NCI-H146 treated with DMSO at 0.1 percent for 48 hours (cell line): ENCODE measurements around the gene NKD1.

Source experiments
- DNase-seq: peaks from one replicate; lab custom pipeline; 2025; ENCODE audit not compliant: unreplicated experiment; lab: John Stamatoyannopoulos, UW

Gene NKD1

DNA sequence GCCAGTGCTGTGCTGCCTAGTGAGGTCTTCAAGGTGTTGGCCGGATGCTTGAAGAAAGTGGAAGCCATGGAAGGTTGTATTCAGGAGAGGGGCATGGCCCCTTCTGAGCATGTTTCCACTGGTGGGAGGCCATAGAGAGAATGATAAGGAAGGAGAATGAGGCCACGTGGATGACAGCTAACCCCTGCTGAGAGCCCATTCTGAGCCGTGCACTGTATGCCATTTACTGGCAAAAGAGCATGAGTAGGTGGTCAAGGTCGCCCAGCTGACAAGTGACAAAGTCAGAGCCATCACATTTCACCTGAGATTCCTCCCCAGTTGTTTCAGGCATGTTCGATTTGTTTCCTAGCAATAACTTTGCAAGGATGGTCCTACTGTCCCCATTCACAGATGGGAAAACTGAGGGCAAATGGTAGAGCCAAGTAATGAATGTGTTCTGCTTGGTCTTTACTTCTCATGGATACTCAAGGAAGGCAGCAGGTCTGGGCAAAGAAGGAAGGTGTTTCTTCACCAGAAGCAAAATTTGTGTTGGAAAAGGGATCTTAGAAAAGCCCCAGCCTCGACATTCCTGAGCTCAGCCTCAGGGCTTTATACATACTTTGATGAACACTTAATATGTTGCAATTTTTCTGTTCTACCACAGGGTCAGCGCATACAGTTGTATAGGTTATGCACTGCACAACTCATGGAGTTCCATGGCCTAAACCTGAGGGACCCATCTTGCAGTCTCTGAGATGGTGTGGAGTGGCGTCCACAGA lies 10.5 kb upstream of the NKD1 start:
- DNase-seq = no peak

DNA sequence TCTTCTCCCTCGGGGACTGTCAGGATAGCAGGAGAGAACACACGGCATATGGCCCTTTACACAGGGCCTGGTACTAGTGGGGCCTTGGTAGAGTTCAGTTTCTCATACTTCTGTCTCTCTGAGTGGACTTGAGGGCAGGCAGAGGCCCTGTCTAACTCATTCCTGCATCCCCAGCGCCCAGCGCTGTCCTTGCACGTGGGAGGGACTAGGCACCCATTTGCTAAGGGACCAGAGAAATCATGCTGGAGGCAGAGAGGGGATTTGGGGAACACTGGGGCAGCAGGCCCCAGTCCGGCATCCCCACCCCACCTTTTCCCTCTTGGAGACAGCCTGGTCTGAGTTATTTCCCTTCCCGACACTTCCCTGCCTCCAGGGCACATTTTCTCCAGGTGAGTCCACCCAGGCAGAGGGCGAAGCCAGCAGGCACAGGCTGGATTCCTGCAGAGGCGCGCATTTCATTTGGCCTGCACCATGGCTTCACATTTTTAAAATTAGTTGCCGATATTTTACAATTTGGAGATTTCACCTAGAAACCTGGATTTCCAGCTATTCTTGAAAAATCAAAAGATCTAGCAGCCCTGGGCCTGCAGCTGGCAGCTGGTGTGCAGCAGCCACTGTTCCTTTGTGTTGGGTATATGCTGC lies 9.7 kb upstream of the NKD1 start:
- no peak for DNase-seq

DNA sequence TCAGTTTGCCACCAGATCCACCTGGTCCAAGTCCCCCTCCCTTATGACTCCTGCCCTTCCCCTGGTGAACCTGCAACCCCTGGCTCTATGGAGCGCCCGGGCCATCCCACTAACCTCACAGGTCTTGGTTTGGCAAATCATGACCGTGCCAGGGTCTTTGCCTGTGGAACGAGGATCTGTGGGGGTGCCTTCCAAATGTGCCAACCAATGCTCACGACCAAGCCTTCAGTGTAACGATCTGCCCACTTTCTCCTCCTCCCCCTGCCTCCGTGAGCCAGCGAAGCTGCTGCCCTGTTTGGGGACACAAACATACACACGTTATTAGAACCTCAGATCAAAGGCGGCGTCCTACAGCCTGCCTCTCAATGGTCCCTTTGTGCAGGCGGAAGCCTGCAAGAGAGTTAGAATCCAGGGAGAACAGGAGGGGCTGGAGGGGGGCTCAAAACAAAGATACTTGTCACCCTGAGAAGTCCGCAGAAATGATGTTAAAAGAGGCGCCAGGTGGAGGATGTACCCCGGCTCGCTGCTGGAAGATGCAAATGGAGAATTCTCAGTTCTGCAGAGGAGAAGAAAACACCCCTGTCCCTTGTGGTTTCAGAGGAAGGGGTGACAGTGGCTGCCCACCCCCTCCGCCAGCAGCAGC lies 9.0 kb upstream of the NKD1 start:
- no peak for DNase-seq

DNA sequence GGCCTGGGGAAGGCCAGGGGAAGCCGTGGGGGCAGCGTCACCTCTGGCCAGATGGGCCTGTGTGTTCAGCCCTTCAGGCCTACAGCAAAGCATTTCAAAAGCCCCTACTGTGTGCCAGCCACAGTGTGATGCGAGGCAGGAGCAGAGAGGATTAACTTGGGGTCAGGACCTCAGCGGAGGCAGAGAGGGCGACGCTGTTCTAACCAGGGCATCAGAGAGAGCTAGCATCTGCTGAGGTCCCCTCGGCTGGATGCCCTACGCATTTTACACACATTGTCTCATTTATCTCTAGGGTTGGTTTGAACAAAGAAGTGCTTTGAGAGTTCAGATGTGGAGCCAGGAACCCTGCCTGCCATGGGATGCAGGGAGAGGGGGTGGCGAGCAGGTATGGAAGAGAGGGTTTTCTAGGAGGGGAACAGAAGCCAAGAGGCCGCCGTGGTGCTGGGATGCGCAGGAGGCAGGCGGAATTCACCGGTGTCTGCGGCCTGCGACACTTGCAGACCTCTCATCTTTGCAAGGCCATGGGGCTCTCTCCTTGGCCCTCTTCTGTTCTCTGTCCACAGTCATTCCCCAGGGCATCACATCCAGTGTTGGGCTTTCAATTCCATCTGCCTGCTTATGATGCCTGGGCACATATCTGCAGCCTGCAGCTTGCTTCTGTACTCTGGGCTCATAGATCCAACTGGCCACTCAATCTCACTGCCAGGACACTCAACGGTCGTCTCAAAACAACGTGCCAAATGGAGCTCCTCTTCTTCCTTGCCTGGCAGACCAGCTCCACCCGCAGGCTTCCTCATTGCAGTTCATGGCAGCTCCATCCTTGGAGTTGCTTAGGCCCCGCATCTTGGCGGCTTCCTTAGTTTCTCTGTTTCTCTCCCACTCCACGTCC lies 8.1 kb upstream of the NKD1 start:
- no peak for DNase-seq

DNA sequence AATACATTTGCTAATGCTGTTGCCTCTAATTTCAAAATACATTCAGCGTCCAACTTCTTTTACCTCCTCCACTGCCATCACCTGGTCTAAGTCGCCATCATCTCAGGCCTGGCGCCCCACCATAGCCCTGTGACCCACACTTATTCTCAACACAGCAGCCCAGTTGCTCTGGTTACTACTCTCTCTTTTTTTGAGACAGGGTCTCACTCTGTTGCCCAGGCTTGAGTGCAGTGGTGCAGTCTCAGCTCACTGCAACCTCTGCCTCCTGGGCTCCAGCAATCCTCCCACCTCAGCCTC lies 7.5 kb upstream of the NKD1 start:
- DNase-seq = no peak

DNA sequence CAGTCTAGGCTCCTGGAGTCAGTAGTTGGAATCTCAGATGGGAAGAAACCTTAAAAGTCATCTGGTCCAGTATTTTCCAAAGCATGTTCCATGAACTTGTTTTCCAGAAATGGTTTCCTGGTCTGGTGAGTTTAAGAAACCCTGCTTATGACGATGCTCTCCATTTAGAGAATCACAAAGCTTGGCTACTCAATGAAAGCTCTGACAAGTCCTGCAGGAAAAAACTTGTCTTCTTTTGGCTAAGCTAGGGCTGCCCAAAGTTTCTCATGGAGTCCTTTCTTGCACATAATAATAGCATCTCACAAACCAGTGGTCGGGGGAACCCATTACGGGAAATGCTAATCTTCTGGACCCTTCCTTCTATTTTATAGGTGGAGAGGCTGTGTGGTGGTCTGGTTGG lies 5.5 kb upstream of the NKD1 start:
- DNase-seq = no peak

DNA sequence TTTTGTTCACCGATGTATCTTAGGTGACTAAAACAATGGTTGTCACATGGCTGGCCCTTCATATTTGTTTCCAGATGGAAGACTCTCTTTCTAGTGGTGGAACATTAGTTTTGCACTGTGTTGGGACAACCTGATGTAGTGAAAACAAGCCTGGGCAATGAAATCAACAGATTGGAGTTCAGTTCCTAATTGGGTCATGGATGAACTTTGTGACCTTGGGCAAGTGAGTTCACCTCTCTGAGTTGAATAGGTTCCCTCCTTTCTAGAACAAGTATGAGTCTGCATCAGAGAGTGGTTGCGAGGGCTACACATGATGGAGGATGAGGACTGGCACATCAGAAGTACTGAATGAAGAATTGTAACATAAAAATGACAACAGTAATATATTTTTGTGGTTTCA lies 2.1 kb upstream of the NKD1 start:
- DNase-seq = no peak

DNA sequence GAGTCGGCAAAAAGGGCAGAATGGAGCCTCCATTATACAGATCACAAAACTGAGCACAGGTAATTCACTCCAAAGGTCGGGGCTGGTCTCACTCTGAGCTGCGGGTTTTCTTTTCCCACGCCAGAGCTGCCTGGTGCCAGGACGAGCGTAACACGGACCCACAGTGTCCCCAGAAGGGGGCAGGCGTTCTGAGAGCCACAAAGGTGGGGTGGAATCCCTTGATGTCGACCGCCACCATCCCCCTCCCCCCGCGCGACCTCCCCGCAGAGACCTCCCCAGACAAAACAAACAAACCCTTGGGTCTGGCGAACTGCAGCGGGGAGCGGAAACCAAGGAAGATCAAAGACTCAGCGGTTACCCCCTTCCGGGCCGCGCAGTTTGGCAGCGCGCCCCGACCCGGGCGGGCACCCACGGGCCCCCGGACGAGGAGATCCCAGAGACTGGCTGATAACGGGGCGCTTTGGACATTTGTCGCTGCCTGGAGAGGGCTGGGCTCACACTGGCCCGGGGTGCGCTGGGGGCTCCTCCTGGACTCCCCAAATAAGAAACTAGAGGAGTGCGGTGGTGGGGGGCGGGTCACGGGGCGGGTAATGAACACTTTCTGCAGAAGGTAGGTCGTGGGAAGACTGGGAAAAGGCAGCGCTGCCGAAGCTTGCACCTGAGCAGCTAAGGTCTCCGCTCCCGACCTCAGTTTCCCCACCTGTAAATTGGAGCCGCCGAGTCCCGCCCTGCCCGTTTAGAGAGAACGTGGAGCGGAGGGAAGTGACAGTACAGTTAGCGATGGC lies 664 bp upstream of the NKD1 start:
- no peak for DNase-seq

DNA sequence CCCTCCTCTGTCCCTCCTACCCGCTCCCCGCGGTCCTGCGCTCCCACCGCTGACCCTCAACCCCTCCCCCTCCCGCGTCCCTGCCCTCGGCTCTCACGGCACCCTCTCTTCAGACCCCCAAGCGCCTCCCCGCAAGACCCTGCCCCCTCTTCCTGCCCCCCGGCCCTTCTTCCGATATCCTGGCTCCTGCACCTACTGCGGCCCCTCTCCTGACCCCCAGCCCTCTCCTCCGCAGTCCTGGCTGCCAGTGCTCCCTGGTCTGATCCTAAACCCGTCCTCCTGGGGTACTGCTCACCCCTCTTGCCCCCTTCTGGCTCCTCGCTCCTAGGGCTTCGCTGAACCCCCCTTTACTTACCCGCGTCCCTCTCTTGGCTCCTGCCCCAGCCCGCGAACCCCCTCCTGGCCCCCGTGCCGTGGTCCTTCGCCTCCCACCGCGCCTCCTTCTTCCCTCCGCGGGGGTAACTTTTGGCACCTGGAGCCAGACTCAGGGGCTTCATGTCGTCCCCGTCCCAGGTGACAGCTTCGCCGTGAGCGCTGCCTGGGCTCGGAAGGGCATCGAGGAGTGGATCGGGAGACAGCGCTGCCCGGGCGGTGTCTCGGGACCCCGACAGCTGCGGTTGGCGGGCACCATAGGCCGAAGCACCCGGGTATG lies 839 bp downstream of the NKD1 start:
- no peak for DNase-seq

DNA sequence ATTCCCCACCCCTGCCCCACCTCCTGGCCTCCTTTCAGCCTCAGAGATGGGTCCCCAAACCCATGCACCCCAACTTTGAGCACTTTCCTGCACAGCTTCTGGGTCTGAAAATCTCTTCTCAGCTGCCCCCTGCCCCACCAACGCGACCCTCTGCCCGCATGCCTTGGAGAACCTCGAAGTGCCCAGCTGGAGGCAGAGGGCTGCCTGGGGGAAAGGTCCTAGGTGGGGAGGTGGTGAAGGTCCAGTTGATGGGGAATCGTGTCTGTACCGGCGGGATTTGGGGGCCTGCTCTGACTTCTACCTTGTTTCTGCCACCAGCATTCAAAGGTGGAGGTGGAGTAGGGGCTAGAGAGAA lies 1.3 kb downstream of the NKD1 start:
- no peak for DNase-seq

DNA sequence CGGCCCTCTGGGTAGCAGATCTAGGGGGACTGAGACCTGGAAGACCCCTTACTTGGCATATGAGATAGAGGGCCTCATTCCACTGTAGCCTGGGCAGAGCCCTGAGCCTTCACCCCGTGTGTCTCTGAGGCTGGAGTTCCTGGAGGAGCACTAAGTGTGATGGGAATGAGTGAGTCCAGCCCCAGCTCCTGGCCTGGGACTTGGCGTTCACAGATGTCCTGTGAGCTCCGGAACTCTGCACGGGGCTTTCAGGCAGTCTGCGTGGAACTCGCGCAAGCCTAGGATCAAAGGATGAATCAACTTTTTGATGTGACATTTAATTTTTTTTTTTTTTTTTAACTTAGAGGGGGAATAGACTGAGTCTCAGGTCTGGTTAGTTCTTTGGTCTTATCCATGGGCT lies 1.8 kb downstream of the NKD1 start:
- no peak for DNase-seq

DNA sequence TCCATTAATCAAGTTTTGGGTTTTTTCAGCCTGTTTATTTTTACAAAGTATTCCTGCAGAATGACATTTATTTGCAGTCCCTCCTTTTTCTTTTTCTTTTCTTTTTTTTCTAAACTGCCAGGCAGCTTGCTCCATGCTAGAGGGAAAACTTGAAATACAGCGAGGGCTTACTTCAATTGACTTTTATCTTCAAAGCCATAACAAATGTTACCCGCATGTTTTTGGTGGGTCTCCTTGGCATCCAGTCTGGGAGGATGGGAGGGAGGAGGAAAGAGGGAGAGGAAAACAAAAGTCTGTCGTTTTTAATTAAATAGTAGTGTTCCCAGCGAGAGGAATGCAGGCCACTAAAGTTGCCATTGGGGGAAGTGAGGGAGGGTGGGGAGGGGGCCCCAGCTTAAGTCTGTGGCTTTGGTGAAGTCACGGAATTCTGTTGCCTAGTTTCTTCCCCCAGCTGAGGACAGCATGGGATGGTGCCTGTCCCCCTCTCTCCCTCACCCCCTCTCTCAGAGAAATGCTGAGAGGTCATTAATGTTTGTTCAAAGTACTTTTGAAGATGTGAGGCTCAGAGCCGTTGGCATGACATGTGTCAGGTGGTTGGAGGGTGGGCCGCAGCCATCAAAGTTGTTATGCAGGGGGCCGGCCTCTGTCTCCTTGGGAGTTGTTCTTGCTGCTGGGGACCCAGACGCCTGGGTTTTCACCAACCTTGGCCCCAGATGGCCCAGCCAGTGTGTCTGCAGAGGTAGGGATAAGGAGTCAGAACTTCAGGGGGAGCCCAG lies 2.9 kb downstream of the NKD1 start:
- no peak for DNase-seq

DNA sequence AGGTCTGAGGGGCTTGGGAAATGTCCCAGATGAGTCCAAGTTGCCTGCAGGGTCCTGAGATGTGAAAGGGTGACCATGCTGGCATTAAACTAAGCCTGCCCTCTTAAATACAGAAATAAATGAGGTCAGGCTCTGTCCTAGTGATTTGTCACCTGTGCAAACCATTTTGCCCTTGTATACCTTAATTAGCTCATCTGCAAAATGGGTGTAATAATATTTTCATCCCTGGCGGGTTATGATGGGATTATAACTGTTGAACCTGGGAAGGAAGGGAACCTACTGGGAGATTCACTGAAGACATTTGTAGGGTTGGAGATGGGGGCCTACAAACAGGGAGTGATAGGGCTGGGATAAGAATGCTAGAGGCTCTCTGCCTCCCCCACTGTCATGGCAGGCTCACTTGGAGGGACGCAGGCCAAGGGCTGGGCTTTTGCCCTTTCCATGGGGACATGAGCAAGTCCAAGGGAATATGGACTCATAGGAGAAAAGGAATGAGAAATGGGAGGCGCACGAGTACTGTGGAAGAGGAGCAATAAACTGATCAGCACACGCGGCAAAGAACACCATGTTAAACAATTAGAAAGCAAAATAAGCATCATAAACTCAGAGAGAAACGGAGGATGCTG lies 4.4 kb downstream of the NKD1 start:
- no peak for DNase-seq

DNA sequence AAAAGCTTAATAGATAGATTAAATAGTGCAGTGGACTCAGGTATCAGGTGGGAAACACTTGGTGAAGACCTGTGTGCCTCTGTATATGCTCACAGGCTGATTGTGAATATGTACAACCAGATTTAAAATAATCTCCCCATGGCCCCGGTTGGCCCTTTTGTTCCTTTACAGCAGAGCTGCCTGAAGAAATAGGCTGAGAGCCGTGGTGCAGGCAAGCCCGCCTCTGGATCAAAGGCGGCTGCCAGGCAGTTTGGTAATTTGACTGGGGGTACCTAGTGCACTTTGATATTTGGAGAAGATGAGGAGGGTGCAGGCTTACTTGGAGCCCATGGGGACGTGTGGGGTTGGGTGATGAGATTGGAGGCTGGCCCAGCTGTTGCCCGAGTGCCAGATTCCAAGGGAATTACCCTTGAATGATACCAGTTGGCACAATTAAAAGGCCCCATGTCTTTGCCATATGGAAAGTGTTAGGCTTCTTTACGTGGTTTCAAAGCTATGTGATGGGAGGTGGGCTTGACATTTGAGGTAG lies 5.0 kb downstream of the NKD1 start:
- DNase-seq = no peak

DNA sequence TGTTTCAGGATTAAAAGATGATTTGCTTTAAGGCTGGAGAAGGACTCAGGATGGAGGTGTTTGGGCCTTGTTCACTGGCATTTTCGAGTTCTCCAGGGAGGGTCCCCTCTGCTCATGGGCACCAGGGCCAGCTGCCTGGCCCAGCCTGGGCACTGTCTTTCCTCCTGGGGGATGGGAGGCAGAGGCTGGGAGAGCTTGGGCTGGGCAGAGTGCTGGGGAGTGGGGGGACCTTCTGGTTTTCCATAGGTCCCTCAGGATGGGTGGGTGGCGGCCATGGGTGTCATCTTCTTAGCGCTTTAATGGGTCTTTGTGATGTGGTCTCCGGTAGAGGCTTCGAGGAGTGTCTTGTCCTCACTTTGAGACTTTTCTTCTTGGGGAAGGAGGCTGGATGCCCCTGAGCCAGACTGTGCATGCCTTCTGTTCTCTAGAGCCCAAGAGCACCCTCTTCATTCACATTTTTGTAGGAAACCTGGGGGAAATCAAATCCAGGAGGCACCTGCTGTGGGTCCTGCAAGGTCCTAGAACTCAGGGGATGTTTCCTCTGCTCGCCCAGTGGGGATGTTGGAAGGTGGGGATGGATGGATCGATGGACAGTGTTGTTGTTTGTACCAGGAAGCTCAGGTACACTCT lies 5.7 kb downstream of the NKD1 start:
- DNase-seq = no peak

DNA sequence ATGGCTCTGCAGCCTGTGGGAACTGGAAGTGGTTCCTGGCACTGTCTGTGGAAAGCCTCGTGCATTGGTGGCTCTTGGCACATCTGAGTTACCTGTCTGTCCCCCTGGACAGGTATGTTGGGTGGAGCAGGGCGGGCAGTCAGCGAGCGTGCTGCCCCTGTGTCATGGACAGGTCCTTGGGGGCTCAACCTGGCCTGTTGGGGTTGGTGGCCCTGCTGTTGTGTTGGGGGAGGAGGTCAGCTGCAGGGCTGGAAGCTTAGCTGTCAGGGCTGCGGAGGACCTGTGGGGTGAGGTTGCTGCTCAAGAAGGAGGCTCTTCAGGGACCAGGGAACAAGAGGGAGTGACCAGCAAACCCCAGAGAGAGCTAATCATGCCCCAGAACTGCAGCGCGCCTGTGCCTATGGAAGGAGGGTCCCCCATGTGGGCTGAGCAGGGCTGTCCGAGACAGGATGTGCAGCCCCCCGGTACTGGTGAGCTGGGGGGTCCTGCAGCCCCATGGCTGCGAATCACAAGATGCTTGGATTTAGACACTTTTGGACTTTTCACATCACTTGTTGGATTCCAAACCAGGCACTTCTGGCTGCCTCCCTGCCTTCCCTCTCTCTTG lies 7.2 kb downstream of the NKD1 start:
- DNase-seq = no peak

DNA sequence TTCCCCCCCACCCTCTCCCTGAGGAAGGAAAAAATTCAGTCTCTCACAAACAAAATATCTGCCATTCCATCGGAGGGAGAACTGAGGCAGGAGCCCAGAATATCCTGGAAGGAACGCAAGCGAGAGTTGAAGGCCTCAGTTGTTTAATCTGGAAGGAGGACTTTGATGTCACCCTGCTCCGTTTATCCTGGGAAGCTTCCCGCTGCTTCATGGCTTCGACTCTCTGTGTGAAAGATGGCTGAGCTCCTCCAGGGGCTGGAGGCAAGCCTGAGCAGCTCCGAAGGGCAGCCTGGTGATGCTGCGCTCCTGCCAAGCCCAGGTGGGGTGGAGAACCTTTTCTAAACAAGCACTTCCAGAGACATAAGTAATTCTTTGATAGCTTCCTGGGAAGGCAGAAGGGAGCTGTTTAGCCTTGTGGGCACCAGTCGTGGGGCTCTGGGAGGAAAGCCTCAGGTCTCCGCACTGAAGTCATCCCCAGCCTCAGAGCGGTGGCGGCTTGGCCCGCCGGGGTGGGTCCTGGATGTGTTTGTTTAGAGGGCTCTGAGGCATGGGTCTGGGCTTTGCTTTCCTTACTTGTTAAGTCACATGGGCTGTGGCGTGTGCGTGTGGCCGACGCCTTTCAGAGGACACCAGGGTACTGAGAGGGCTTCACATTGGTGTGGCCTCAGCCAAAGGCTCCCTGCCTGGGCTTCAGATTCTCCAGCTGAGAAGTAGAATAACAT lies 7.9 kb downstream of the NKD1 start:
- DNase-seq = no peak

DNA sequence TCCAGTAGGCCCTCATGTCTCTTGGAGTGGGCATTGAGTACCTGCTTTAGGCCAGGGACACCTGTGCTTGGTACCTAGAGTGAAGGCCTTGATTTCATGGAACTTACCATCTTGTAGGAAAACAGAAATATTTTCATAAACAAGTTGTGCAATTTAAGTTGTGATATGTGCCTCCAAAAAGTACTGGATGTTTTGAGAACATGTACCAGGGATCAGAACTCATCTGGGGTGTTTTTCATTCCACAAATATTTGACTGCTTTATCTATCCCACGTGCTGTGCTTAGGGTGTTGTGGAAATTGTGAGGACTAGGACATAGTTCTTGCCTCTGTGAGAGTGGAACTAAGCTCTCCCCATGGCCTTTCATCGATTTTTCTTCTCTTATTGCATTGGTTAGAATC lies 8.8 kb downstream of the NKD1 start:
- DNase-seq = no peak
